GM21825 (cell line): ENCODE results near the gene GRK4.
"Not testable (repeated sequence)": the region's sequence is repeated elsewhere in the genome, so short reads cannot be mapped to it uniquely, and the experiment has no call there.

Experiments used
- ATAC-seq: cut with Tn5 transposase; IDR thresholded peaks from one replicate; pipeline ENCODE4 v1.9.1; 2021; ENCODE audit warnings: mild to moderate bottlenecking, moderate library complexity; ENCODE audit not compliant: unreplicated experiment

GRK4 gene

GRCh38 chr4:2958446-2958845, 4.9 kb upstream of the GRK4 start:
- no peak for ATAC-seq

- not testable (repeated sequence) for ATAC-seq
Observed at GRCh38 chr4:2960450-2960849, 2.9 kb upstream of the GRK4 start.

GRCh38 chr4:2961421-2961810, 2.0 kb upstream of the GRK4 start:
- no peak for ATAC-seq

DNA sequence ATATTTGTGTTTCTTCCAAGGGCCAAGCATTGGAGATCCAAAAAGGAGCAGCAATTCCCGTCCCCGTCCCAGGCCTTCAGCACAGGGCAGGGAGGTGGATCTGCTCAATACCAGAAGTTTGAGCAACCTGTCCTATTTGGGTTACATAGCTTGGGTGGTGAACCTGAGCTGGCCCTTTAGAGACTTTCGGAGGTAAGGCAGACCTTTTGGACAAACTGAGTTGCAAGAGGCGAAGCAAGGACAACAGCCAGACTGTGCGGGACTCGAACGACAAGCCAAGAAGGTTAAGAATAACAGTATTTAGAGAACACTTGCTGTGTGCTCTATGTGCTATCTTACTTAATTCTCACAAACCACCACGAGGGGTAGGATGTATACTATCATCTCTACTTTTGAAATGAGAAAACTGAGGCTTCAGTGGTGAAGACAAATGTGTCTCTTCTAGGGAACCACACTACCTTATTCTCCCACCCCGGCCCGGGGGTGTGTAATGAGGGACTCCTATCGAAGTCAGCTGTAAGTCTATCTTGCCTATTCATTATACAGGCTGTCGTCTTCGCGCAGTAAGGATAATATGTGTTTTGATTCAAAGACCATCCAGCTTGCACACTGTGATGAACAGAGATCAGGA, 1.4 kb upstream of the GRK4 start:
- ATAC-seq, result no peak

DNA sequence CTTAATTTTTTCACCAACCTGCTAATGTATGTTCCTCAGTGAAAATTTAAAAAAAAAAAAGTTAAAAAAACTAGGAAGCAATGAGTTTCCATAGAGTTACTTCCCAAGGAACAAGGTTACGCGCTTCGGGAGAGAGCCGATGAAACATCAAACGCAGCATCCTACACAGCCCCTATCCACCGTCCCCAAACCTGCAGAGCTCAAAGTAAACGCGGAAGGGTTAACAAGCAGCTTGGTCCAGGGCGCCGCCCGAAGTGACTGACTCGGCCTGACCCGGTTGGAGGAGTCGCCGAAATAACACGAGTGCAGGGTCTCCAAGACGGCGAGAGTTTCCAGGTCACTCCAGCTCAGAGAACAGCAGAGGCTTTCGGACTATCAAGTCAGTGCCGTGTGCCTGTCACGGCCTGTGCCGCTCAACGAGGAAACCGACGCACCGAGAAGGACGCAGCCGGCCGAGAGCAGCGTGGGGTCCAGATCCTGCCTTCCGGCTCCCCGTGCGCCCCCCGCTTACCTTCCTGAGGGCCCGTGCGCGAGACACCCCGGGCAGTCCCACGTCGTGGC, 677 bp upstream of the GRK4 start:
- ATAC-seq, result peak; percentile 24

DNA sequence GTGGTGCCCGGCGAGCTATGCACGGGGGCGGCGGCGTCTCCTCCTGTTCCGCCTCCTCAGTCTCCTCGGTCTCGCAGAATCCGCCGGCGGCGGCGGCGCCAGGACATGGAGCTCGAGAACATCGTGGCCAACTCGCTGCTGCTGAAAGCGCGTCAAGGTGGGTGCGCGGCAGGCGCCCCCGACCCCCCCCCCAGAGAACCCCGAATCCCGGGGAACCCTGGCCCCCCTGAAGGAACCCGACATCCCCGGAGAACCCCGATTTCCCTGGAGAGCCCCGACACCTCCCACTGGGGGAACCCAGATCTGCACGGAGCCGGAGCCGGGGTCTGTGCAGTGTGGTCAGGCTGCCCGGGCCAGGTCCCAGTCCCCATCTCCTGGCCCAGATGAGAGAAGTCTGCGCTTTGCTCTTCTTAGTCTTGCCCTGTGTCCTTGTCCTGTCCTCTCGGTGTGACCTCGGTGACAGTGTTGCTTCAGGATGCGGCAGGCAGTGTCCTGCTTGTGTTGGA, 648 bp downstream of the GRK4 start:
- no peak for ATAC-seq

- ATAC-seq, result no peak
Observed at GRCh38 chr4:2964706-2965258, 1.4 kb downstream of the GRK4 start.

DNA sequence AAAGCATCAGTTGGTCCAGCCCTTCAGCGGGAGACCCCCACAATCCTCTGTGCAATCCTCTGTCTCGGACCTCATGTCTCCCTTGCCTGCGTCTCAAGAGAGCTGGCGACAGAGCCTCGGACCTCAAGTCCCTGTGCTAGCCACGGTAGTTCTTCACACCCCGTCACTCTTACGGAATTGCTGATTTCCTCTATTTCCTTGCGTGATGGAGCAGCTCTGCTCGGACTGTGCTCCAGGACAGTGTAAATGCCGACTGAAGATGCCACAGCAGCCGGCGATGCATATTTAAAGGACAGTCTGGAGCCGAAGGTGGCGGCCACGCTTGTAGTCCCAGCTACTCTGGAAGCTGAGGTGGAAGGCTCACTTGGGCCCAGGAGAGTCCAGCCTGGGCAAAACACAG, 1.9 kb downstream of the GRK4 start:
- ATAC-seq, result no peak

GRCh38 chr4:2968381-2968780, 5.0 kb downstream of the GRK4 start:
- ATAC-seq, result no peak

GRCh38 chr4:2971275-2971674, 7.9 kb downstream of the GRK4 start:
- ATAC-seq, result no peak

DNA sequence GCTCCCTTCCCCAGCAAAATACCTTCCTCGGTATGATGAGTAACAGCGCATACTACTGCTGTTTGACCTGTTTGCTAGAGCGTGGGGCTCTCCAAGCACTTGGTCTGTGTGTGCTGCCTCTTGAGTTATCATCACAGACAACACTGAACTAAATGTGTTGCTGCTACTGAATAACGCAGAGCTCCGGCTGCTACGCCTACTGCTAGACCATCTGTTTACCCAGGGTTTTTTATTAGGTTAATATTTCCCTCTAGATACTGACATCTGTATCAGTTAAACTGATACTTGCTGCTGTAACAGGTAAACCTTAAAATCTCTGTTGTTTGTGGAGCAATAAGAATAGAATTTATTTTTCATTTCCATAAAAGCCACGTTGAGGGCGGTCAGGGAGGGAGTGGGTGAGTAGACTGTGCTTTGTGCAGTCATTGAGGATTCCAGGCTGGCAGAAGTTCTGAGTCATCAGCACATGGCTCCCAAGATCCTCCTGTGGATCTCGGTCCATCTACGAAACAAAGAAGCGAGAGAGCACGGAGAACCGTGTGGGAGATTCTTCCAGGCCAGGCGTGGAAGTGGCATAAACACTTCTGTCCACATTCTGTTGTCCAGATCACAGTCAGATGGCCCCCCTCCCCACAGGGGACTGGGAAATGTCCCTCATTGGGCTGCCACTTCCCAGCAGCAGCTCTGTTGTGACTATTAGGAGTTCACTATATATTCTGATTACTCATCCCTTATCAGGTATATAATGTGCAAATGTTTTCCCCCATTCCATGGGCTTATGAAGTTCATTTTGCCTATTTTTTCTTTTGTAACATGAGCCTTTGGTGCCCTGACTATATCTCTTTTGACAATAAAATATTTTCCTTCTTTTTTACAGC, 14.1 kb downstream of the GRK4 start:
- ATAC-seq, result no peak

DNA sequence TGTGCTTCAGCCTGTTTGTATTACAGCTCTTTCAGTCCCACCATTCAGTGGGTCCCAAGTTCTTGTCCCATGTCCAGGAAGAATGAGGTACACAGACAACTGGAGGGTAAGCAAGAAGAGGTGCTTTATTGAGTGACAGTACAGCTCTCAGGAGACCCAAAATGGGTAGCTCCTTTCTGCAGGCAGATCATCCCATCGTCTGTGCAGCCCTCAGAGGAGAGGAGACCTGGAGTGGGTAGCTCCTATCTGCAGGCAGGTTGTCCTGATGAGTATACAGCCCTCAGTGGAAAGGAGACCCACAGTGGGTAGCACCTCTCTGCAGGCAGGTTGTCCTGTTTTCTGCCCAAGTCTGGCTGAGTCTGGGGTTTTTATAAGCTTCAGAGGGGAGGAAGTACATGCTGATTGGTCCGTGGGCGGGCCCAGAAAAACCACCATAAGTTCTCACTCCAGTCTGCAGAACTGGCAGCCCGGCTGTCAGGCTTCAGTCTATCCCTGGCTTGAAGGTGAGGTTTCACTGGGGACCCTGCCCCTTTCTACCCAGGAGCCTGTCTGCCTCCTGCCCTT, 18.0 kb downstream of the GRK4 start:
- no peak for ATAC-seq

DNA sequence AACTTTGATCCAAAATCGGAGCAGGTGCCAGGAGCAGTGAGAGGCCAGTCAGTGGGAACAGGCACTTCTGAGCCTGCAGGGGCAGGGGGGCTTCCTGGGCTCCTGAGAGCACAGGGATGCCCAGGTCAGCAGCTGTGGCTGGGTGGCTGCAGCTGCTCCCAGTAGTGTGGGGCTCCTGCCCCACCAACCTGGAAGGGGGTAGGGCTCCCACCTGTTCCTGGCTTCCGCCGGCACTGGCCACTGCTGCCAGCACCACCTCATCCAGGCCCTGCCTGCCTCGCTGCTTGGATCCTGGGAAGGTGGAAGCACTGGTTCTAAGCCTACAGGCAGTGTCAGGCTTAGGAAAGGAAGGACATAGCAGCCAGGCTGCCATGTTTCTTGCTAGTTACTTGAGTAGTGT, 18.6 kb downstream of the GRK4 start:
- ATAC-seq, result no peak

DNA sequence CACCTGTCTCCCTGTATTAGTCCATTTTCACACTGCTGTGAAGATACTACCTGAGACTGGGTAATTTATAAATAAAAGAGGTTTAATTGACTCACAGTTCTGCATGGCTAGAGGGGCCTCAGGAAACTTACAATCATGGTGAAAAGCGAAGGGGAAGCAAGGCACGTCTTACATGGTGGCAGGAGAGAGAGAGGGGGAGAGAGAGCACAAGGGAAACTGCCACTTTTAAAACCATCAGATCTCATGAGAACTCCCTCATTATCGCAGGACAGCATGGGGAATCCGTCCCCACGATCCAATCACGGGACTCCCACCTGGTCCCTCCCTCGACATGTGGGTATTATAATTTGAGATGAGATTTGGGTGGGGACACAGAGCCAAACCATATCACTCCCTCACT, 20.3 kb downstream of the GRK4 start:
- ATAC-seq, result not testable (repeated sequence)

DNA sequence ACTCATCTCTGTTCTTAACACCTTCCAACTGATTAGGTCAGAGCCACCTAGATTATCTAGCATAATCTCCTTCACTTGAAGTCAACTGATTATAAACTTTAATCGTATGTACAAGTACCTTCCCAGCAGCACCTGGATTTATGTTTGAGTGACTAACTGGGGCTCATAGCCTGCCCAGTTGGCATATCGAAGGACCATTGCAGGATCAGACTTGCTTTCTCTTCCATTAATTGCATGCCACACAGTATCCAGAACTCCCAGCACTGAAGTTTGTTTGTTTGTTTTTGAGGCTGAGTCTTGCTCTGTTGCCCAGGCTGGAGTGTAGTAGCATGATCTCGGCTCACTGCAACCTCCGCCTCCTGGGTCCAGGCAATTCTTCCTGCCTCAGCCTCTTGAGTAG, 27.9 kb downstream of the GRK4 start:
- no peak for ATAC-seq

DNA sequence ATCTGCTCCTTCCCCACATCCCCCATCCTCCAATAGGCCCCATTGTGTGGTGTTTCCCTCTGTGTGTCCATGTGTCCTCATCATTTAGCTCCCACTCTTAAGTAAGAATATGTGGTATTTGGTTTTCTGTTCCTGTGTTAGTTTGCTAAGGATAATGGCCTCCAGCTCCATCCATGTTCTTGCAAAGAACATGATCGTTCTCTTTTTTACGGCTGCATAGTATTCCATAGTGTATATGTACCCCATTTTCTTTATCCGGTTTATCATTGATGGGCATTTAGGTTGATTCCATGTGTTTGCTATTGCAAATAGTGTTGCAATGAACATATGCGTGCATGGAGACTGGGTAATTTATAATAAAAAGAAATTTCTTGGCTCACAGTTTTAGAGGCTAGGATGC, 31.5 kb downstream of the GRK4 start:
- no peak for ATAC-seq

DNA sequence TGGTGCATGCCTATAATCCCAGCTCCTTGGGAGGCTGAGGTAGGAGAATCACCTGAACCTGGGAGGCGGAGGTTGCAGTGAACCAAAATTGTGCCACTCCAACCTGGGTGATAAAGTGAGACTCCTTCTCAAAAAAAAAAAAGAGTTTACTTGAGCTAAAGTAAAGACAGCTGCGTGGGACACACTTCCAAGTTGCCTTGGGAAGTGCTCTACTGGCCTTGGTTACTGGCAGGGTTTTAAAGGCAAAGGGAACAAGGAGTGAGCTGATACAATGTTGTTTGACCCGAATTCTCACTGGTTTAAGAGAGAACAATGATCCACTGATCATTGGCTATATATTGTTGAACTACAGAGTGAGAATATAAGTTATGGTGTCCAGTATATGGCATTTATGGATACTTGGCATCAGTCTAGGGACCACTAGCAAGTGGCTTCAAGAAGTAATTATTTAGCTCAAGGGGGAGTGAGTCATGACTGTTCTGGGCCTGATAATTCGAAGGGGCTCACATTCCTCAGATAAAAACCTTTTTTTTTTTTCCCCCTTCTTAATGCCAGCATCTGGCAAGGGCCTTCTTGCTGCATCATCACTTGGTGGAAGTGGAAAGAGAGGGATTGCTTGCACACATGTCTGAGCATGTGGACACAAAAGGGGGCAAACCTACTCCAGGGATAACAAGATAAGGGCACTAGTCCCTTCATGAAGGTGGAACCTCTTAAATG, 32.3 kb downstream of the GRK4 start:
- no peak for ATAC-seq

GRCh38 chr4:2996415-2996814, 33.0 kb downstream of the GRK4 start:
- ATAC-seq, result no peak

- ATAC-seq, result no peak
Observed at GRCh38 chr4:3007724-3008123, 44.4 kb downstream of the GRK4 start.

DNA sequence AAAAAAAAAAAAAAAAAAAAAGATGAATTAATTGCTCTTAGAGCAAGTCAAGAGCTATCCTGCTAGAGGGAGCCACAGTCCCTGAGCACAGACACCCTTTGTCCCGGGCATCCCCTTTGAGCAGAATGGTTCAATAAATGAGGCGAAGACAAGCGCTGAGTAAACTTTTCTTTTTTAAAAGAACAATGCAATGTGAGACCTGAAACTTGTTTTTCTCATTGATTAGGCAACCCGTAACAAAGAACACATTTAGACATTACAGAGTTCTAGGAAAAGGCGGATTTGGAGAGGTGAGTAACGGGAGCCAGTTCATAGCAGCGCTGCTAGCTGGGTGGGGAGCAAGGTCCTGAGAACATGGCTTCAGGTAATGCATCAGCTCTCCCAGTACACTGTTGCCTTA, 46.1 kb downstream of the GRK4 start:
- no peak for ATAC-seq

DNA sequence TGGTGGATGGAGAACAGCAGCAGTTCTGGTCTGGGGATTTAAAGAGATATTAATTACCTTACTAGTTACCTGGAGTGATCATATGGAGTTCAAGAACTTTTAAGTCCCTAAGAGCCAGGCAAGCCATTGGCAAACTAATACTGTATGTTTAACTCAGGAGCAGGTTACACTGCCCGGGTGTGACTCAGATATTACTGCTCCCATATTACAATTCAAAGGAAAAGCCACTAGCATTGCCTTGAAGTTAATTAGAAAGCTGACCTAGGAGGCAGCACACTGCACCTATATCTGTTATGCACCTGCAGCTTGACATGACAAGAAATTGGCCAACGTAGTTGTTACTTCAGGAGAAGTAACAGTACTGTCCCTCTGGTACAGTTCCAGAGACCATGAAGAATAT, 47.2 kb downstream of the GRK4 start:
- ATAC-seq, result no peak
